ENCODE measurements around the gene USP48.

- TF ChIP-seq CTCF (IDR thresholded peaks at IDR 0.05) (no peak), POLR2AphosphoS5 (IDR thresholded peaks at IDR 0.05) (no peak)
Measured at GRCh38 chr1:21644906-21645305, 138.0 kb downstream of the USP48 start.

Data from breast epithelium (tissue), 3 donors.